Tibial artery (tissue), 4 donors: ENCODE data around the gene TSHZ1.

Source experiments
- DNase-seq, 2 donors: peaks; one replicate each; pipeline ENCODE4 v3.0.0-alpha.2; 2019
- H3K27ac ChIP-seq, 2 donors: fragments of 200-600 bp; sonication (generic) in 1 of 2; 1 replicate in 1 of 2; 2 replicates in 1 of 2; pipeline ENCODE4 v1.5.1; 2018 to 2019; ENCODE audit warnings: mild to moderate bottlenecking in 1 of 2
- H3K27me3 ChIP-seq, 2 donors: fragments of 200-600 bp; sonication (generic) in 1 of 2; one replicate each; pipeline versions ENCODE4 v1.5.1 to v1.6.0; 2016 to 2019
- H3K36me3 ChIP-seq, 3 donors: fragments of 200-600 bp; sonication (generic) in 2 of 3; one replicate each; pipeline ENCODE4 v1.5.1; 2016 to 2019; ENCODE audit warnings: mild to moderate bottlenecking in 2 of 3
- H3K4me1 ChIP-seq, 4 donors: fragments of 200-600 bp; sonication (generic) in 2 of 4; 1 replicate in 3 of 4; 2 replicates in 1 of 4; pipeline ENCODE4 v1.5.1; 2016 to 2019
- H3K4me3 ChIP-seq, 2 donors: fragments of 200-600 bp; sonication (generic) in 1 of 2; 1 replicate in 1 of 2; 2 replicates in 1 of 2; pipeline ENCODE4 v1.5.1; 2018 to 2019; ENCODE audit warnings: mild to moderate bottlenecking in 2 of 2
- H3K9me3 ChIP-seq, 3 donors: fragments of 200-600 bp; sonication (generic) in 1 of 3; one replicate each; pipeline ENCODE4 v1.5.1; 2016 to 2019
- CTCF ChIP-seq, 2 experiments: fragments of 200-600 bp in 1 of 2; fragments of 450-650 bp in 1 of 2; IDR thresholded peaks; one replicate each; pipeline ENCODE4 v1.5.1; 2017 to 2019; ENCODE audit warnings: antibody characterized with exemption in 2 of 2, mild to moderate bottlenecking in 1 of 2, moderate library complexity in 1 of 2
- intact Hi-C: fragments of 100-400 bp; cut with DNase I; formaldehyde crosslinking; loops from one replicate; pipeline ENCODE4 v1.15.0; 2023; ENCODE audit warnings: low total_unique reads

TSHZ1 gene

DNA sequence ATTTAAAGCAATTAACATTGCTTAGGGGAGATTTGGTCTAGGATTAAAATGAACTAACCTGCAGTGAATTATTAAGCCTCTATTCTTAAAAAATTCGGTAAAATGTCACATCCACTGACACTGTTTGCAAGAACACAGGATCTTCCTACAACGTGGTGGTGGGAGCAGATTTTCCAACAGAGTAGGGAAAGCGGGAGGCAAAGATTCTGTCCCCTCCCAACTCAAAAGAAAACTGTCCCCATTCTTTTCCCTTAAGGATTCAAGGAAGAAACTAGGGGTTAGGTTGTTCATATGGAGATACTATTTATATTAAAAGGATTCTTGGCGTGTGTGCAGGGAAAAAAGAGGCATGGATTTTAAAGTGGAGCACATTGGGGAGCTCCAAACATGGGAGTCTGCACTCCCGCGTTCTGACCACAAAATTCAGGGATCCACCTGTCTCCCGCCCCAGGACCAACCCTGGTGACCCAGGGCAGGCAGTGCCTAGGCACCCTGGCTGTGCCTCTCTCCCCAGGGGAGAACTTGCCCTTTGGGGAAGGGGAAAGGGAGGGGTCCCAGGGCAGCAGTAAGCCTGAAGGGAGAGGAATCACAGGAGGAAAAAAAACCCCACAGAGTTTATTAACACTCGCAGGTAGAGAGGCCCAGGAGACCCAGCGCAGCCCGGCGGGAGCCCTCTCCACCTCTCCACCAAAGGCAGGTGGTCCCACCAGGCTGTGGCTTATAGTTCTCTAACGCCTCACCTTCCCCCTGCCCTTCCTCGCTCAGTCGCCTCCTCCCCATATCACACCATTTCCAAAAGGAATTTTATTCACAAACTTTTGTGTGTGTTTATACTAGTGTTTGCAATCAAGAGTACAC is 3.9 kb upstream of the TSHZ1 start:
- peak overlapping the region; percentile 83 to 96 for H3K4me3 ChIP-seq
- H3K9me3 ChIP-seq = no peaks in the 10 kb centered on the region
- H3K4me1 ChIP-seq = peaks cover 0 to 56% (median 32%) of the 10 kb centered on the region in 4 donors
- H3K27me3 ChIP-seq = no peaks in the 10 kb centered on the region
- intact Hi-C loops = loop anchor here (2.0 kb wide), 1 partner anchor 48 kb away; no protein-coding TSS in a partner anchor
- peak overlapping the region; percentile 4 to 98 for H3K27ac ChIP-seq
- DNase-seq = no peak
- TF ChIP-seq CTCF (IDR thresholded peaks at IDR 0.05) = no peak
- no peaks in the 10 kb centered on the region for H3K36me3 ChIP-seq

DNA sequence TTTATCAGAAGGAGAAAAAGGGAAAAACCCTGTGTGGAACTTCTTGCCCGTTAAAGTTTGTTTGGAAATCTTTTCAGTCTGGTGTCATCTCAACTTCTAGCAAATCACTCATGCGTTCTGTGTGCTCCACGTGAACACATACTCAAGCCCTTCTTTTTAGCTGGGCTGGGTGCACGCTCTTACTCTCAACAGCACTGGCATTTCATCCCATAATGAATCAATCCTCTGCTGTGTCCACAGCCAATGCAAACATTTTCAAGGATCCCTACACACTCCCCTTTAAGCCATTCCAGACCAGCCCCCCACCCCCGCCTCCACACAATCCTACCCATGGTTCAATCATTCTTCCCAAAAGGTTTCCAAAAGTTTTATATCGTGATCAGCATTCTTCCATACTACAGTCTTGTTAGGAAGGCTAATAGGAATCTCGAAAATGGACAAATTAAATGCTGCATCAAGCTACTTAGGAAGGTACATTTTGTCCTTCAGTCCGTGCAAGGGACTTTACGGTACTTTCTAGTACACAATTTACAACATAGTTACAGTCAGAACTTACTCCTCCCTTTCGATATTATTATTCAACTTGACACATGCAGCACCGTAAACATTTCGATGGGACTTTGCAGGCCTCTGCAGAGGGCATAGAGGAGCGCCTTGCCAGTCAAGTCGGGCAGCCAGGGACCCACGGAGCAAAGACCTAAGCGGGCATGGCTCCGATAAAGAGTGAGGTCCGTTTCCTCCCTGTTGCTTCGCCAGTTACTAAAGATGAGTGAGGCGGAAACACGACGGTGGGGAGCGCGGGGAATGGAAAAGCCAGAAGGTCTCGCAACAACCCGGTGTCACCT is 3.1 kb upstream of the TSHZ1 start:
- intact Hi-C loops = loop anchor here (2.0 kb wide), 1 partner anchor 47 kb away; no protein-coding TSS in a partner anchor
- DNase-seq = no peak

DNA sequence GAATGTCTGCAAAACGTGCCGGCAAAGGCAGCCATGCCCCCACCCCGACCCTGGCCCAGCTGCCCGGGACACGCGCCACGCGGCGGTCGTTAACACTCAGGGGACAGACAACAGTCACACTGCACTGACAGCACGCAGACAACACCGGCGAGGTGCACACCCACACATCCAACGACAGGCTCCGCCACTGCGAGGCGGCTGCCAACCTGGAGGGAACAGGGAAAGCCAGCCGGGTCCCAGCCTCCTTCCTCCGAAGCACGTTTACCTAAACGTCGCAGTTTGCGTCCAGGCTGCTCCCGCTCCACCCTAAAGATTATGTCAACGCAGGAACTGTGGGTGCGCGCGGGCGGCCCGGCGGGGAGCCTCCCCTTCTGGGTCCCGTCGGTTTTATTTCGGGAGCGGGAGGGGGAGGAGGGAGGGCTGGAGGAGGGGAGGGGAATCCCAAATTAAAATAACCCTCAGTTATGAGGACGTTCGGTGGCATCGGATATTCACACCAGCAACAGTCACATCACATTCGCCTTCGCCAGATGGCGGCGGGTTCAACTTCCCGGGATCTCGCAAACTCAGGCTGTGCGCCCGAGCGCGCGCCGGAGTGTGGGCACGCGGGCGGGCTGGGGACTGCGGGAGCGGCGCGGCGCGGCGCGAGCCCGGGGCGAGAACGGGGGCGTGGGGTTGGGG is 2.3 kb upstream of the TSHZ1 start:
- no peaks in the 10 kb centered on the region for H3K36me3 ChIP-seq
- peaks cover 0 to 59% (median 43%) of the 10 kb centered on the region in 4 donors for H3K4me1 ChIP-seq
- DNase-seq = peak; percentile 48 to 75
- H3K27me3 ChIP-seq = no peaks in the 10 kb centered on the region
- TF ChIP-seq CTCF (IDR thresholded peaks at IDR 0.05) = no peak
- peak overlapping the region; percentile 83 to 96 for H3K4me3 ChIP-seq
- H3K9me3 ChIP-seq = no peaks in the 10 kb centered on the region
- intact Hi-C loops = no loop called here
- peak overlapping the region; percentile 97 to 98 for H3K27ac ChIP-seq

More for the DNA sequence above, 3.1 kb upstream of the TSHZ1 start:
- H3K27me3 ChIP-seq = no peaks in the 10 kb centered on the region
- H3K4me3 ChIP-seq = peak overlapping the region; percentile 83 to 96
- peaks cover 0 to 55% (median 38%) of the 10 kb centered on the region in 4 donors for H3K4me1 ChIP-seq
- TF ChIP-seq CTCF (IDR thresholded peaks at IDR 0.05) = no peak
- H3K36me3 ChIP-seq = no peaks in the 10 kb centered on the region
- peak overlapping the region; percentile 97 to 98 for H3K27ac ChIP-seq
- H3K9me3 ChIP-seq = no peaks in the 10 kb centered on the region

GRCh38 chr18:75208836-75209128 is 1.8 kb upstream of the TSHZ1 start:
- intact Hi-C loops = no loop called here
- TF ChIP-seq CTCF (IDR thresholded peaks at IDR 0.05) = no peak
- peak overlapping the region; percentile 97 to 98 for H3K27ac ChIP-seq

More at GRCh38 chr18:75208836-75209128, 1.8 kb upstream of the TSHZ1 start:
- H3K4me3 ChIP-seq = peak overlapping the region; percentile 83 to 96
- peak in 1 of 2 donors; percentile 29 for DNase-seq
- no peaks in the 10 kb centered on the region for H3K36me3 ChIP-seq
- H3K9me3 ChIP-seq = no peaks in the 10 kb centered on the region
- H3K4me1 ChIP-seq = peaks cover 0 to 59% (median 42%) of the 10 kb centered on the region in 4 donors
- H3K27me3 ChIP-seq = no peaks in the 10 kb centered on the region
